Inflammatory macrophage treated with lipopolysaccharide for 4 hours (primary cell): ENCODE data around the gene MYO5A.

ENCODE experiments used
- DNase-seq: peaks from one replicate; pipeline ENCODE4 v3.0.0-alpha.2; 2020

Gene MYO5A

GRCh38 chr15:52284164-52284563 lies 244.5 kb downstream of the MYO5A start:
- no peak for DNase-seq

- no peak for DNase-seq
Measured at GRCh38 chr15:52283281-52283680, 245.4 kb downstream of the MYO5A start.

DNA sequence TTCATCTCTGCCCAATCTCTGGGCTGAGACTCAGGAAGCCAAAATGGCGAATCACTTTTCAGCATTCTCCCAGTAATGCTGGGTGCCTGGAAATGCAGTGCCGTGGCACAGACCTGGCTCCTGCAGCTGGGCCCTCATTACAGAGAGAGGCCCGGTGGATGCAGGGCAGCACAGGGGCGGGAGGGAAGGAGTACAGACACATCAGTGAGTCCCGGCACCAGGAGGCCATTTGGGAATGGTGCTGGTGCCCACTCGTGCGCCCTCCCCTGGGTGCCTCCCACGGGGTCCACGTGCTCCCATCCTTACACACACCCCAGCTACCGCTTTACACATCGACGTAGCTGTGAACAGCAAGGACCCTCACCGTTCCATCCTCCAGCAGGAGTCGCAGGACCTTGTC lies 246.3 kb downstream of the MYO5A start:
- DNase-seq = no peak

DNA sequence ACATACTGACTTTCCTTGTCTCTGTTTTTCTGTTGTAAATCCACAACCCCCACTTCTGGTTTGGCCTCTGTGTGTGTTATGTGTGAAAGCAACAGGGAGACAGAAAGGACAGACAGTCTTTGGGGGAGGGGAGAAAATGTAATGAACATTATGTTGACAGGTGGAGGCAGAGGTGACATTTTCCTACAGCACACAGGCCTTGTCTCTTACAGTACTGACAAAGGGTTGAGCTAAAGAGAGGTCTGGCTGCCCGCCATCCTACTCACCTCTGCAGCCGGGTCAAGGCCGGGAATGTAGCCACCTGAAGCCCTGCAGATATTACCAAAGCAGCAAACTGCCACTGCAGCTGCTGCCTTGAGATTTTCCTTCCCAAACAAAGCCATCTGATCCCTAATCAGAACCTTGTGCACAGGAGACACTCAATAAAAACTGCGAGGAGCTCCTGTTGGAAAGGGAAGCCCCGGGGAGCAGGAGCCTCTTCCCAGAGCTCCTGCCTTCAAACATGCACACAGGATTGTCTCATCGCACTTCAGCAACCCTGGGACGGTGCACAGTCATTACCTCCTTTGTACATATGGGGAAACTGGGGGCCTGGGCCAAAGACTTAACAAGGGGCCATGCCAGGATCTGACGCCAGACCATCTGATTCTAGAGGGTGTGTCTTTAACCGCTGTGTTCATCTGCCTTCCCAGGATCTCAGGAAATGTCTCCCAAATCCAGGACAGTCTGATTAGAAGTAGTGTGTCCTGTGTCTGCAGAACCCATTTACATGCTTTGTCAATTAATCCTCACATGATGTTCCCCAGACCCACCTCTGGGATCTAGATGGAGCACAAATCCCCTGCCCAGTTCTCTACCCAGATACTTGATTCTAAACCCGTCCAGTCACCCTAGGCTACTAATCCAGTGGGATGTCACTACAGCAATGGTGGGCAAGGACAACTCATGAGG lies 247.3 kb downstream of the MYO5A start:
- no peak for DNase-seq

GRCh38 chr15:52280326-52281084 lies 248.2 kb downstream of the MYO5A start:
- DNase-seq = no peak

GRCh38 chr15:52278636-52279367 lies 249.9 kb downstream of the MYO5A start:
- DNase-seq = no peak

- DNase-seq = no peak
Measured at GRCh38 chr15:52278135-52278534, 250.5 kb downstream of the MYO5A start.

DNA sequence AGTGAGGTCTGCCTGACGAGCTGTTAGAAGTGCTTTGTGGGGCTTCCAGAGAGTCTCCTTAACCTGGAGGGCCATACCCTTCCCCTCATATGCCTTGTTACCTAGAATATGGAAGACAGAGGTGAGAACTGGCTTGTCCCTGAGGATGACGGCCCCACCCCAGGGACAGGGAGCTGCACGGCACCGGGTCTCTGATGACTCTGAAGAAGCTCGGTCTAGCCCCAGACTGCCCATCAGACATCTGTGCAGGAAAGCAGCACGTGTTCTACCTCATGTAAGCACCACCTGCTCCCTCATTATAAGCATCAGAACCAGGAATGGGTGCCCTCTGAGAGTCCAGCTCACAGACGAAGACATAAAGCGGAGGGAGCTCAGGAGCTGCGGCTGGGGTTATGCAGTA lies 251.1 kb downstream of the MYO5A start:
- no peak for DNase-seq

GRCh38 chr15:52276256-52276770 lies 252.4 kb downstream of the MYO5A start:
- no peak for DNase-seq

DNA sequence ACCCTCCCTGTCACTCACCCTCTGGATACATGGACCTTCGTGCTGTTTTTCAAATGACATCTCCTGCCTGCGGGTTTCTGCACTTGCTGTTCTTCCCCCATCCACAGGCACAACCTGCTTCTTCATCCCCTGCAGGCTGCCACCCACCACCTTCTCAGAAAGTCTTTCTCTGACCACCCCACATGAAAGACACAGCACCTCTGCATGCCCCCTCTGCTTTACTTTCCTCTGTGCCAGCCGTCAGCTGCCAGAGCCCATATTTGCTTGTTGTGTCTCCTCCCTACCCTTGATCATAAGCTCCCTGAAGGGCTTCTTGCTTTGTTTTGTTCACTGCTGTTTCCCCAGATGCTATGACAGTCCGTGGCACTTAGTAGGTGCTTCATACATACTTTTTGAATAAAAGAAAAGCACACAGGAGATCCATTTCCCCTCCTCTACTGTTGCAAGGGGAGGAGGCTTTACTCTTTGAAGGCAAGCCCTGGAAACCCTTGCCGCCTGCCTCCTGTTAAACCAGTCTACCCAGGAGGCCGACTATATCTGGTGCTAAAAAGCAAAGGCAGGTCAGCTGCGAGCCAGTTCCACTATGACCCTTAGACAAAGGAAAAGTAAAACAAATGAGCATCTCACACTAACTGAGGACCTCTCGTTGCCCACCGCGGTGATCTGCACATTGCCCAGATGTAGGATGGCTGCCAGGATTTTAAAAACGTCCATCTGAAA lies 265.0 kb downstream of the MYO5A start:
- no peak for DNase-seq

DNA sequence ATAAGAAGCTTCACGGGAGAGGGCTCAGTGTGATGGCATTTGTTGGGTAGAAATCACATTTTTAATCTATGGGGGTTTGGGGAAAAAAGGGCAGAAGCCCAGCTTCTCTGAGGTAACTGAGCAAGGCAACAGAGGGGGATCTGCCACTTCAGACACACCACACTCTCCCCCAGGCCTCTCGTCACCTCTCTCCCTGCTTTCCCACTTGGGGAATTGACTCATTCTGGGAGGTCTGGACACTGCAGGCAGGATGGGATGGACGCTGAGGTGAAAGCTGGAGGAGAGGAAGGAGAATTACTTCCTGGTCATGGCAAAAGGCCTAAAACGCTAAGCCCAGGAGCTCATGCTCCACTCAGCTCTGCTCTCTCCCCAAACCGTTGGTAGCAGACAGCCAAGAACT lies 266.3 kb downstream of the MYO5A start:
- DNase-seq = no peak

DNA sequence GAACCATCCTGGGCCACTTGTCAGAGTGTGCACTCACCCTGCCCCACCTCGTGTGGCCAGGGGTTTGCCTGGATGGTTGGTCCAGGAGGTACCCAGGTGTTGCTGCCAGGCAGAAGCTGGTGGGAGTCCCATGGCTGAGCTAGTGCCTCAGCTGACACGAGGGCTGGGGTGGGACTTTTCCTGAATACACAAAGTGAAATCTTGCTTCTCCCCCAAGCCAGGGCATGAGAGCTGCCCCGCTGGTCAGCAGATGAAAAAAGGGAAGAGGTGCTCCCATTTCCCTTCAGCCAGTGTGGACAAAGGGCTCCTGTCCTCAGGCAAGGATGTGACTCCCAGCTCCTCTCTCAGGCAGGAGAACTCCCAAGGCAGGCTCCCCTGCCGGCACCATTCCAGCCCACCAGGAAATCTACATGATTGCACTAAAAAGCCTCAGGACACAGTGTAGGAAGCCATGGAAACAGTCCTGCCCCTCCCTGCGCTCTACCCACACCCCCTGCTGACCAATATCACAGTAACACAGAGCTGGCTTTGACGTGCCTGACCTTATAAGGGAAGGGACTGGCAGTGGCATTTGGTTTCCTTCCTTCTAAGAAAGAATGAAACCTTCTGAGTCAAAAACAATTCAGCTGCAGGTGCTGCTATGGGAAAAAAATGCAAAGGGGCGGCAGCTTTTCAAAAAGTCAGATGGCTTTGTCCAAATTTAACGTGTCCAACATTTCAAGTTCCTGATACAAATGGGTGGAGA lies 267.0 kb downstream of the MYO5A start:
- peak; percentile 81 for DNase-seq

DNA sequence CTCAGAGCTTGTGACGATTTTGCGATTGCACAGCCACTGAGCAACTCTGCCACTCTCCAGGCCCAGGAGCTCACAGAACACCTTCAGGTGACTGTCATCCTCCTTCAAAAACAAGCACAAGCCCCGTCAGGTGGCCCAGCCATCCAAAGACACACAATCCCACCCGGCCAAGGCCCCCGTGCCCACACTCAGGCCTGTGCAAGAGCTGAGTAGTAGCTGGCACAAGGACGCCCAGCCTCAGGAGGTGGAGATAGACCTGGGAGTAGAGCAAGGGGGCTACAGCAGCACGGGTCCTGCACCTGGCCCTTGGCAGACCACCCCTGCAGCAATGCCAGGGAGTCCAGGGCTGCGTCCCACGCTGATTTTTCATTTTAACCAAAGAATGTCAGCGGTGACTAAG lies 267.7 kb downstream of the MYO5A start:
- no peak for DNase-seq

DNA sequence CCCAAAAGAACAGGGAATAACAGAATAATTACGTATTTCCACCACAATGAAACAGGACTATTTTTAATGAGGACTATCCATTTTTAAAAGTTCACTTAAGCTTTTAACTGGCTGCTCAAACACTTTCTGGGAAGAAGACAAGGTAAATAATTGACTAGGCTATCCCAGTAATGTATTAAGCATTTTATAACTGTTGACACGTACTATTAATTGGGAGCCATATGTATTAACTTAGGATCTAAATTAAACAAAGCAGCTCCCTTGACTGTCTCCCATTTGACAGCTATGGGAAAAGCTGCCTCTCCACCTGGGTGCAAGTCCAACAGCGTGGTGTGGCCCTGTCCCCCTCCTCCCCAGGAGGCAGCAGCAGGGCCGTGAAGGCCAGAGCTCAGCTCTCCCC lies 269.2 kb downstream of the MYO5A start:
- DNase-seq = no peak

GRCh38 chr15:52258461-52258860 lies 270.2 kb downstream of the MYO5A start:
- no peak for DNase-seq

GRCh38 chr15:52257734-52258062 lies 271.0 kb downstream of the MYO5A start:
- DNase-seq = no peak
